ENCODE data around the gene TRIM13.
"Not testable (repeated sequence)": the region's sequence is repeated elsewhere in the genome, so short reads cannot be mapped to it uniquely, and the experiment has no call there.

Gene TRIM13

DNA sequence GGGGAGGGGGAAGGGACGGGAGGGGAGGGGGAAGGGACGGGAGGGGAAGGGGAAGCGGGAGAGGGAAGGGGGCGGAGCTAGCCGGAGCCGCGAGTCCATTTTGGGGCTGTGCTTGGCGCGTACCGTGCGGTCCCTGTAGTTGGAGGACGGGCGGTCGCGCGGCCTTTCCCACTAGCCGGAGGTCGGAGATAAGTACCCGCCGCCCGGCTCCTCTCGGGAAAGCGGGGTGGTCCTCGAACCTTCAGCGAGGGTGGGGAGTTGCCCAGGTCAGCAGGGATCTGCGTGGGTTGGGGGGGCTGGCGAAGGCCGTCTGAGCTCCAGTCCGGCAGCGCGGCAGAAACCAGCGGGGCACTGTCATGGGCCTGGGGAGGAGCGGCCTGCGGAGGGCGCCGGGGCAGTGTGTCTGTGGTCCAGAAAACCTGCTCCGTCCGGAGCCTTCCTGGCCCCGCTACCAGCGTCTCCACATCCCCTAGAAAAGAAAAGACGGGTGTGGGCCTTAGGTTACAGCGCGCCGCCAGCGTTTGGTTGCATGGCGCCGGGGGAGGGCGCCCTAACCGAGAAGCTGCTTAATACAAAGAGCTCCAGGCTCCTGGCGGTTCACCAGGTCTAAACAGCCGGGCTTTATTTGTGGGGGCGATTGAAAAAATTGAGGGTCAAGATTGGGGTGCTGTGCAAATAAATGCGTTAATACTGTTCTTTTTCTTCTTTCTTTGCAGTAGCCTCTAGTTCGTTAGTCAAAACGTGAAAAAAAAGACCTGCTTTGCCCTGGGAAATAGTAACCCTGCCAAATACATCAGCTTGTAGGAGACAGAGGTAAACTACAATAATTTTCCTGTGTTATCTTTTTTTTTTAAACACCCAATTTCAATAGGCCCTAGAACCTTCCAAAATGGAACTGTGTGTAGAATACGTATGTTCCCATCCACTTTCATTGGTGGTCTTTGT lies at the start of gene TRIM13:
TSS of gene TRIM13 (plus strand) at position 92 of the 945 bp plus-strand sequence. CDS start 14,899 bp downstream, outside the sequence.
- peak; percentile 88 for DNase-seq

DNA sequence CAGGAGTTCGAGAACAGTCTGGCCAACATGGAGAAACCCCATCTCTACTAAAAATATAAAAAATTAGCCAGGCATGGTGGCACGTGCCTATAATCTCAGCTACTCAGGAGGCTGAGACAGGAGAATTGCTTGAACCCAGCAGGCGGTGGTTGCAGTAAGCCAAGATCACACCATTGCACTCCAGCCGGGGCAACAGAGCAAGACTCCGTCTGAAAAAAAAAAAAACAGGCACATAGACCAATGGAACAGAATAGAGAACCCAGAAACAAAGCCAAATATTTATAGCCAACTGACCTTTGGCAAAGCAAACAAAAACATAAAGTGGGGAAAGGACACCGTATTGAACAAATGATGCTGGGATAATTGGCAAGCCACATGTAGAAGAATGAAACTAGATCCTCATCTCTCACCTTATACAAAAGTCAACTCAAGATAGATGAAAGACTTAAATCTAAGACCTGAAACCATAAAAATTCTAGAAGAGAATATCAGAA lies 48.0 kb upstream of the TRIM13 start:
- DNase-seq, result not testable (repeated sequence)

- no peak for DNase-seq
These were observed 44.9 kb upstream of the TRIM13 start for GRCh38 chr13:49951754-49952535.

DNA sequence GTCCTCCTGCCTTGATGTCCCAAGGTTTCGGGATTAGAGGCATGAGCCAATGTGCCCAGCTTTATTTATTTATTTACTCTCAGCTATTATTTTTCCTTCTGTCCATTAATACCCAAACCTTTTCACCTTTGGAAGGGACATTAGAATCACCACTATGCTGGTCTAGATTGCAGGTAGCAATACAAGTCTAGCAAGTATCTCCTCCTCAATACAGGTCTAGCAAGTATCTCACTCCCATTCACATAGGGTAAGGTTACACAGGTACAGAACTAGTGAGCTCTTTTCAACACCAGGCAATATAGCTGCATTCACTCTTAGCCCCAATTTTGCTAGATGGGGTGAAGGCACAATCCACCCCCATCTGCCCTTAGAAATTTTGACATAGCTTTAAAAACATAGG lies 43.3 kb upstream of the TRIM13 start:
- DNase-seq, result no peak

DNA sequence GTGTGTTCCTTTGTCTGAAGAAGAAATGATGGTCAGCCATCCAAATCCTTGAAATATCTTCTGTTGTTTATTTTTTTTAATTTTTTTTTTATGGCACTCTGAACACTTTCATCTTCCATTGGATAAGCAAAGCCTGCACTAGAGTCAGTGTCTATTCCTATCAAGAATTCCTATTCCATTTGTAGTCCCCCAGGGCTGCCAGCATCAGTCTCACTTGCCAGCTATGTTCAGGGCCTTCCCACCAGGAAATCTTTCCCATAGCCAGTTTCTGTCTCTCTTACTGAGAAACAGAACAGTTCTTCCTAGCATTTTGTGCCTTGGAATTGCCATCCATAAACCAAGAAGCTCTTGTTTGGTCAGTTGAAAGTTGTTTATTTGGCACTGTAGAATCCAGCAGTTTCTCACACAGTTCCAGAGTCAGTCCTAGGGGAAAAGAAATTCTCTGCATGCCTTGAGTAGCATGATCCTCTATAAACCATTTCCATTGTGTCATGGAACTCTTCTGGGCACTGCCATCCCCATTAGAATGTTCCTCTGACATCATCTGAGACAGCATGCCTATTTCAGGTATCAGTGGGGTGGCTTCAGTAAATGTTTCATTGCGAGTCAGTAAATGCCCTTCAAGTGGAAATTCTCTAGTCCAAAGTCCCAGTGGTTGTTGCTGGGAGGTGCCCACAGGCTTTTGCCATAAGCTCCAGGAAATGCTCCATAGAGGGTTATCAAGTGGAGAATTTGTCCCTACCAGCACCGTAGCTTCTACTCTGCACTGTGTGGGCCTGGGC lies 42.0 kb upstream of the TRIM13 start:
- DNase-seq, result no peak

DNA sequence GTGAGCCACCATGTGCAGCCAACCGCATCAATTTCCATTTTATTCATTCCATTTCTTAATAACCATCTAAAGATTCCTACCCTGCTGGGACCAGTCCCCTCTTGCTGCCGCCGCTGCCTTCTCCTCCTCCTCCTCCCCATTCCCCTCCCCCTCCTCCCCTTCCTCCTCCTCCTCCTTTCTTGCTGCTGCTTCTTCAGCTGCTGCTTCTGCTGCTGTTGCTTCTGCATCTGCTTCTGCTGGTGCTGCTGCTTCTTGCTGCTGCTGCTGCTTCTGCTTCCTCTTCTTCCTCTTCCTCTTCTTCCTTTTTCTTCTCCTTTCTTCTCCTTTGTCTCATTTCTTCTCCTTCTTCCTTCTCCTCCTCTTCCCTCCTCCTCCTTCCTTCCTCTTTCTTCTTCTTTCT lies 40.7 kb upstream of the TRIM13 start:
- DNase-seq, result no peak

- DNase-seq, result no peak
These were observed 38.5 kb upstream of the TRIM13 start for GRCh38 chr13:49958321-49958720.

GRCh38 chr13:49967456-49967855 lies 29.4 kb upstream of the TRIM13 start:
- DNase-seq, result no peak

DNA sequence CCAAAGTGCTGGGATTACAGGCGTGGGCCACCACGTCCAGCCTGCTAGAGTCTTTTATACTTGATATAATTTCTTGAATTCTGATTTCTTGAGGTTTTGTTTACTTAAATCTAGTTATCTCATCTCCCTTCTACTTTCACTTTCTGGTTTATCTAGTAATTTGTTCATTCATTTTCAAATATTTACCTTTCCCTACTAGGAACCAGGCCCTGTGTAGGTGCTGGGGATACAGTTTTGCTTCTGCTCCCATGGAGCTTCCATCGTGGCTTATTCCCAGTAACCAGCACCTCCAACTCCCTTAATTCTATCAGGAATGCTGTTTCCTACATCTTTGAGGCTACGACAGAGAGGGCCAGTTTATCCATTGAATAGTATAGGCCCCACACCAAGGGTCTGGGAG lies 24.1 kb upstream of the TRIM13 start:
- DNase-seq, result no peak

- no peak for DNase-seq
These were observed 21.0 kb upstream of the TRIM13 start for GRCh38 chr13:49975826-49976225.

- peak; percentile 74 for DNase-seq
These were observed 20.3 kb upstream of the TRIM13 start for GRCh38 chr13:49976314-49977258.

- no peak for DNase-seq
These were observed 18.9 kb upstream of the TRIM13 start for GRCh38 chr13:49977992-49978391.

- DNase-seq, result no peak
These were observed 16.6 kb upstream of the TRIM13 start for GRCh38 chr13:49980266-49980665.

- DNase-seq, result peak; percentile 74
These were observed 11.7 kb upstream of the TRIM13 start for GRCh38 chr13:49985129-49985528.

- DNase-seq, result no peak
These were observed 10.4 kb upstream of the TRIM13 start for GRCh38 chr13:49986471-49986870.

DNA sequence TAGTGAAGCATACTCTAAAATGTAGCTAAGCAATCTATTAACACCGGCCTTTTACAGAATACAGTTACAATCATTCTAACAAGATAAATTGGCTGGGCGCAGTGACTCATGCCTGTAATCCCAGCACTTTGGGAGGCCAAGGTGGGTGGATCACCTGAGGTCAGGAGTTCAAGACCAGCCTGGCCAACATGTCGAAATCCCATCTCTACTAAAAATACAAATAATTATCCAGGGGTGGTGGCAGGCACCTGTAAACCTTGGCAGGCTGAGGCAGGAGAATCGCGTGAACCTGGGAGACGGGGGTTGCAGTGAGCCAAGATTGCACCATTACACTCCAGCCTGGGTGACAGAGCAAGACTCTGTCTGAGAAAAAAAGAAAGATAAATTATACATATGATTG lies 6.2 kb upstream of the TRIM13 start:
- not testable (repeated sequence) for DNase-seq

DNA sequence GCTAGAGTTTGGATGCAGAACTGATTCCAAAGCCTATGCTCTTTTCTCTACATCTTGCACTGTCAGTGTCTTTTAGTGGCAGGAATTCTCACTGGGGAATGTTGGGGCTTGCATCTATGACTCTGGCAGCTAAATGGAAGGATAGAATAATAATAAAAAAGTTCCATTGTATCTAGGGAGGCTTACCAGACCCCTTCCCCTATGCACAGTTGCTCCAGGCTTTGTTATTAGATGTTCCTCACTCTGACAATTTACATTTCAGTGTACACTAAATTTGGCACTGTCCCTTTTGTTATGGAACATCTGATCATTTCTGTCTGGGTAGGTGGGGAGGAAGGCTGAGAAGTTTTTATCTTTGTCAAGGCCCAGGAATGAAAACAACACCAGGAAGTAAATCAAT lies 3.7 kb upstream of the TRIM13 start:
- DNase-seq, result no peak

- no peak for DNase-seq
These were observed 3.2 kb upstream of the TRIM13 start for GRCh38 chr13:49993666-49994065.

- DNase-seq, result no peak
These were observed 1.2 kb upstream of the TRIM13 start for GRCh38 chr13:49995625-49996101.

GRCh38 chr13:49996161-49996915 lies 504 bp upstream of the TRIM13 start:
- DNase-seq, result peak; percentile 88

- DNase-seq, result no peak
These were observed 1.1 kb downstream of the TRIM13 start for GRCh38 chr13:49997955-49998354.
